Measurements from ENCODE around the gene HS2ST1.

HS2ST1 gene

GRCh38 chr1:87127581-87127980 lies 213.1 kb downstream of the HS2ST1 start:
- no peak overlapping the region for H3K4me3 ChIP-seq
- H3K27ac ChIP-seq: no peak overlapping the region

GRCh38 chr1:87129038-87129437 lies 214.6 kb downstream of the HS2ST1 start:
- Histone ChIP-seq H3K4me3 (no peak overlapping the region), H3K27ac (peak overlapping the region in 4 of 21 experiments; percentile 6 to 40 (median 29))

GRCh38 chr1:87129606-87130005 lies 215.2 kb downstream of the HS2ST1 start:
- Histone ChIP-seq H3K4me3 (no peak overlapping the region), H3K27ac (peak overlapping the region in 8 of 21 experiments; percentile 6 to 62 (median 25))

GRCh38 chr1:87130438-87130837 lies 216.0 kb downstream of the HS2ST1 start:
- no peak overlapping the region for H3K4me3 ChIP-seq
- peak overlapping the region in 6 of 21 experiments; percentile 12 to 62 (median 30) for H3K27ac ChIP-seq

GRCh38 chr1:87131809-87132283 lies 217.4 kb downstream of the HS2ST1 start:
- peak overlapping the region in 12 of 21 experiments; percentile 2 to 78 (median 63) for H3K27ac ChIP-seq

GRCh38 chr1:87132284-87132870 lies 217.9 kb downstream of the HS2ST1 start:
- peak overlapping the region; percentile 32 to 43 (median 36) for H3K4me3 ChIP-seq
- peak overlapping the region in 13 of 21 experiments; percentile 2 to 78 (median 60) for H3K27ac ChIP-seq

More at GRCh38 chr1:87131809-87132283, 217.4 kb downstream of the HS2ST1 start:
- H3K4me3 ChIP-seq: peak overlapping the region; percentile 32 to 43 (median 36)

- peak overlapping the region in 7 of 21 experiments; percentile 11 to 65 (median 21) for H3K27ac ChIP-seq
- no peak overlapping the region for H3K4me3 ChIP-seq
These were observed 219.6 kb downstream of the HS2ST1 start for GRCh38 chr1:87134061-87134460.

- H3K27ac ChIP-seq: peak overlapping the region in 4 of 21 experiments; percentile 17 to 65 (median 36)
- no peak overlapping the region for H3K4me3 ChIP-seq
These were observed 220.3 kb downstream of the HS2ST1 start for GRCh38 chr1:87134625-87135328.

- Histone ChIP-seq H3K4me3 (no peak overlapping the region), H3K27ac (peak overlapping the region in 1 of 21 experiments; percentile 53)
These were observed 220.9 kb downstream of the HS2ST1 start for GRCh38 chr1:87135329-87135712.

- no peak overlapping the region for H3K4me3 ChIP-seq
- H3K27ac ChIP-seq: no peak overlapping the region
These were observed 222.3 kb downstream of the HS2ST1 start for GRCh38 chr1:87136607-87137341.

- Histone ChIP-seq H3K27ac (no peak overlapping the region), H3K4me3 (no peak overlapping the region)
These were observed 222.9 kb downstream of the HS2ST1 start for GRCh38 chr1:87137342-87137739.

GRCh38 chr1:87140831-87141540 lies 226.6 kb downstream of the HS2ST1 start:
- Histone ChIP-seq H3K4me3 (no peak overlapping the region), H3K27ac (no peak overlapping the region)

- H3K4me3 ChIP-seq: no peak overlapping the region
- peak overlapping the region in 1 of 21 experiments; percentile 2 for H3K27ac ChIP-seq
These were observed 227.1 kb downstream of the HS2ST1 start for GRCh38 chr1:87141556-87141955.

GRCh38 chr1:87143413-87144135 lies 229.1 kb downstream of the HS2ST1 start:
- H3K27ac ChIP-seq: no peak overlapping the region
- no peak overlapping the region for H3K4me3 ChIP-seq

GRCh38 chr1:87144316-87144895 lies 230.0 kb downstream of the HS2ST1 start:
- Histone ChIP-seq H3K4me3 (no peak overlapping the region), H3K27ac (no peak overlapping the region)

- no peak overlapping the region for H3K27ac ChIP-seq
- no peak overlapping the region for H3K4me3 ChIP-seq
These were observed 230.5 kb downstream of the HS2ST1 start for GRCh38 chr1:87144981-87145380.

- no peak overlapping the region for H3K4me3 ChIP-seq
- H3K27ac ChIP-seq: no peak overlapping the region
These were observed 232.1 kb downstream of the HS2ST1 start for GRCh38 chr1:87146538-87146937.

- H3K4me3 ChIP-seq: no peak overlapping the region
- H3K27ac ChIP-seq: no peak overlapping the region
These were observed 232.6 kb downstream of the HS2ST1 start for GRCh38 chr1:87146986-87147385.

GRCh38 chr1:87147851-87148250 lies 233.4 kb downstream of the HS2ST1 start:
- Histone ChIP-seq H3K27ac (no peak overlapping the region), H3K4me3 (no peak overlapping the region)

All from skin epidermis (tissue), 12 donors.